Sigmoid colon (tissue), 4 donors: Measurements from ENCODE around the gene TMEM186.

ENCODE experiments used
- CTCF ChIP-seq, 4 experiments: fragments of 450-650 bp in 3 of 4; fragments of 200-600 bp in 1 of 4; IDR thresholded peaks; one replicate each; pipeline ENCODE4 v1.5.1; 2016 to 2019; ENCODE audit warnings: antibody characterized with exemption in 4 of 4, mild to moderate bottlenecking in 3 of 4, moderate library complexity in 2 of 4
- POLR2A ChIP-seq, 2 donors: fragments of 450-650 bp; IDR thresholded peaks; one replicate each; pipeline ENCODE4 v1.6.1; 2016; ENCODE audit warnings: antibody characterized with exemption in 2 of 2, mild to moderate bottlenecking in 2 of 2, moderate library complexity in 2 of 2
- POLR2AphosphoS5 ChIP-seq, 4 donors: sonication (generic); formaldehyde crosslinking; IDR thresholded peaks; one replicate each; pipeline ENCODE4 v1.6.1; 2017; ENCODE audit warnings: antibody characterized with exemption in 4 of 4

GRCh38 chr16:8832717-8833105 lies 35.3 kb upstream of the TMEM186 start:
- TF ChIP-seq POLR2AphosphoS5 (IDR thresholded peaks at IDR 0.05), result no peak
- TF ChIP-seq CTCF (IDR thresholded peaks at IDR 0.05), result no peak
- no peak for TF ChIP-seq POLR2A (IDR thresholded peaks at IDR 0.05)
